IMR-90 (cell line): Measurements from ENCODE around the gene INTS14. TPM values are rescaled to one million over a fixed set of nuclear protein-coding genes. Genes with fewer than 3 reads are reported as not detected.
"Not testable (repeated sequence)": the region's sequence is repeated elsewhere in the genome, so short reads cannot be mapped to it uniquely, and the experiment has no call there.

Experiments
- ATAC-seq: fragments of 200-7000 bp; cut with Tn5 transposase; 2 replicates; pipeline ENCODE4 v1.9.1; 2020; ENCODE audit warnings: low read depth, mild to moderate bottlenecking, moderate library complexity
- BruUV-seq: library from RNA; stranded (reverse); fragments of 400-500 nt; replicated peaks from 2 replicates; lab custom pipeline; 2021; lab: Mats Ljungman, UMichigan
- CTCF ChIA-PET: fragments of 300-600 bp; formaldehyde crosslinking; extraction: SDS; loops from one replicate; lab custom pipeline; 2021; ENCODE audit warnings: antibody characterized with exemption; lab: Yijun Ruan, JAX
- POLR2A ChIA-PET: fragments of 300-600 bp; sonication (Branson Sonifier 250); formaldehyde crosslinking; loops from one replicate; lab custom pipeline; 2022; ENCODE audit warnings: antibody characterized with exemption; ENCODE audit not compliant: unreplicated experiment; lab: Charles Lee
- DNase-seq: peaks from one replicate; pipeline ENCODE4 v3.0.0; 2013
- H2AFZ ChIP-seq: replicated peaks from 2 replicates; pipeline ENCODE3; 2013; ENCODE audit warnings: low read length, mild to moderate bottlenecking; ENCODE audit not compliant: poor library complexity
- H2AK5ac ChIP-seq: 2 replicates; pipeline ENCODE4 v1.6.1; 2013; ENCODE audit warnings: low read depth, low read length, inconsistent platforms
- H2AK9ac ChIP-seq: replicated peaks from 2 replicates; pipeline ENCODE3; 2013; ENCODE audit warnings: mild to moderate bottlenecking, low read depth, low read length, moderate library complexity; ENCODE audit not compliant: poor library complexity
- H2BK120ac ChIP-seq: 2 replicates; pipeline ENCODE4 v1.6.1; 2013; ENCODE audit warnings: low read depth, low read length, inconsistent platforms
- H2BK15ac ChIP-seq: 3 replicates; pipeline ENCODE4 v1.6.1; 2013; ENCODE audit warnings: low read depth, low read length, inconsistent platforms
- H2BK20ac ChIP-seq: 2 replicates; pipeline ENCODE4 v1.6.1; 2013; ENCODE audit warnings: low read depth, mild to moderate bottlenecking, inconsistent platforms, low read length, moderate library complexity
- H2BK5ac ChIP-seq: 2 replicates; pipeline ENCODE4 v1.6.1; 2013; ENCODE audit warnings: mild to moderate bottlenecking, low read depth, low read length, inconsistent platforms; ENCODE audit not compliant: poor library complexity, severe bottlenecking
- H3K14ac ChIP-seq: replicated peaks from 2 replicates; pipeline ENCODE4 v1.6.1; 2013; ENCODE audit warnings: low read depth, low read length, inconsistent platforms
- H3K18ac ChIP-seq: 2 replicates; pipeline ENCODE4 v1.6.1; 2013; ENCODE audit warnings: low read depth, low read length, control low read depth
- H3K23ac ChIP-seq: 2 replicates; pipeline ENCODE4 v1.6.1; 2013; ENCODE audit warnings: low read depth, low read length, inconsistent platforms
- H3K27ac ChIP-seq: 2 replicates; pipeline ENCODE4 v1.5.1; 2013; ENCODE audit warnings: mild to moderate bottlenecking, control low read depth, low read length; ENCODE audit not compliant: insufficient read depth
- H3K27me3 ChIP-seq: 2 replicates; pipeline ENCODE4 v1.6.1; 2013; ENCODE audit warnings: low read length; ENCODE audit not compliant: control insufficient read depth, insufficient read depth
- H3K36me3 ChIP-seq: 2 replicates; pipeline ENCODE4 v1.6.1; 2013; ENCODE audit warnings: low read length, mixed read lengths; ENCODE audit not compliant: control insufficient read depth, insufficient read depth
- H3K4ac ChIP-seq: 2 replicates; pipeline ENCODE4 v1.6.1; 2013; ENCODE audit warnings: low read depth, low read length, inconsistent platforms
- H3K4me1 ChIP-seq: 2 replicates; pipeline ENCODE4 v1.6.1; 2013; ENCODE audit warnings: low read length, mixed read lengths; ENCODE audit not compliant: control insufficient read depth, insufficient read depth
- H3K4me2 ChIP-seq: 2 replicates; pipeline ENCODE4 v1.6.1; 2013; ENCODE audit warnings: low read depth, mild to moderate bottlenecking, control low read depth, low read length, moderate library complexity
- H3K4me3 ChIP-seq: 2 replicates; pipeline ENCODE4 v1.5.1; 2013; ENCODE audit warnings: low read depth, mild to moderate bottlenecking, control low read depth, low read length, moderate library complexity; ENCODE audit not compliant: insufficient read depth
- H3K56ac ChIP-seq: 2 replicates; pipeline ENCODE4 v1.6.1; 2013; ENCODE audit warnings: low read length, inconsistent platforms; ENCODE audit not compliant: insufficient read depth; ENCODE audit errors: extremely low read depth
- H3K79me1 ChIP-seq, 2 experiments: 2 replicates each; pipeline ENCODE4 v1.6.1; 2013; ENCODE audit warnings: low read length in 2 of 2, inconsistent platforms in 1 of 2, low read depth in 1 of 2
- H3K9ac ChIP-seq: 2 replicates; pipeline ENCODE4 v1.6.1; 2013; ENCODE audit warnings: low read depth, low read length, control low read depth
- H3K9me1 ChIP-seq: 2 replicates; pipeline ENCODE4 v1.6.1; 2013; ENCODE audit warnings: low read length, inconsistent platforms; ENCODE audit not compliant: insufficient read depth
- H3K9me3 ChIP-seq: 2 replicates; pipeline ENCODE4 v1.6.1; 2013; ENCODE audit warnings: low read length; ENCODE audit not compliant: control insufficient read depth, insufficient read depth
- H4K20me1 ChIP-seq: 2 replicates; pipeline ENCODE4 v1.6.1; 2013; ENCODE audit warnings: low read length, inconsistent platforms; ENCODE audit not compliant: insufficient read depth
- H4K5ac ChIP-seq: 2 replicates; pipeline ENCODE4 v1.6.1; 2013; ENCODE audit warnings: mild to moderate bottlenecking, low read depth, low read length, control low read depth
- H4K8ac ChIP-seq, 2 experiments: 2 replicates each; pipeline ENCODE4 v1.6.1; 2013; ENCODE audit warnings: low read depth in 2 of 2, low read length in 2 of 2, control low read depth in 1 of 2, inconsistent platforms in 1 of 2
- H4K91ac ChIP-seq: 2 replicates; pipeline ENCODE4 v1.6.1; 2013; ENCODE audit warnings: low read depth, low read length, inconsistent platforms; ENCODE audit not compliant: insufficient read depth
- CEBPB ChIP-seq: IDR thresholded peaks from 2 replicates; pipeline ENCODE4 v1.6.1; 2012; ENCODE audit warnings: low read depth, low read length, improper control_type of control experiment
- MAFK ChIP-seq: IDR thresholded peaks from 2 replicates; pipeline ENCODE4 v1.6.1; 2012; ENCODE audit warnings: low read depth, low read length, improper control_type of control experiment
- WGBS, 2 experiments: methylation state at CpG; one replicate each; pipeline versions ENCODE4 v1.1.5 to v1.1.7; 2013; ENCODE audit warnings: missing lambda C conversion rate in 2 of 2; ENCODE audit not compliant: insufficient read length in 1 of 2; ENCODE audit errors: extremely low coverage in 2 of 2; 5-methylcytosine and 5-hydroxymethylcytosine counted together
- dilution Hi-C: fragments of 300-500 bp; cut with HindIII; formaldehyde crosslinking; loops from one replicate; pipeline ENCODE4 v1.14.3; 2018; ENCODE audit warnings: low sequenced_read_pairs; ENCODE audit not compliant: unreplicated experiment
- in situ Hi-C: fragments of 300-500 bp; cut with MboI; formaldehyde crosslinking; loops from 3 replicates; pipeline ENCODE4 v1.14.3; 2019; ENCODE audit warnings: low sequenced_read_pairs, inconsistent platforms, mixed read lengths
- intact Hi-C: fragments of 100-400 bp; cut with micrococcal nuclease; formaldehyde crosslinking; loops from 2 replicates; pipeline ENCODE4 v1.10.0; 2022
- polyA plus RNA-seq, 3 experiments: library from polyadenylated mRNA; depleted of rRNA; stranded (reverse); fragments of >200 nt; gene quantifications; 2 replicates each; pipeline ENCODE4 v1.2.3, GENCODE V29; 2012; ENCODE audit warnings: low replicate concordance in 1 of 3
- total RNA-seq: library from RNA; depleted of rRNA; stranded (reverse); fragments of >200 nt; gene quantifications from 2 replicates; pipeline ENCODE4 v1.2.3, GENCODE V29; 2012
- TF ChIP-seq, protein P1 (sequence below): fragments of 150-350 bp; IDR thresholded peaks from 2 replicates; pipeline ENCODE4 v1.6.1; 2017; ENCODE audit warnings: mild to moderate bottlenecking, antibody characterized with exemption, low read length, low read depth

The INTS14 gene
- total and polyA plus RNA-seq, 2 of the 4 experiments (the other 2 are of a cell fraction), result 22.9 to 39.5 TPM

DNA sequence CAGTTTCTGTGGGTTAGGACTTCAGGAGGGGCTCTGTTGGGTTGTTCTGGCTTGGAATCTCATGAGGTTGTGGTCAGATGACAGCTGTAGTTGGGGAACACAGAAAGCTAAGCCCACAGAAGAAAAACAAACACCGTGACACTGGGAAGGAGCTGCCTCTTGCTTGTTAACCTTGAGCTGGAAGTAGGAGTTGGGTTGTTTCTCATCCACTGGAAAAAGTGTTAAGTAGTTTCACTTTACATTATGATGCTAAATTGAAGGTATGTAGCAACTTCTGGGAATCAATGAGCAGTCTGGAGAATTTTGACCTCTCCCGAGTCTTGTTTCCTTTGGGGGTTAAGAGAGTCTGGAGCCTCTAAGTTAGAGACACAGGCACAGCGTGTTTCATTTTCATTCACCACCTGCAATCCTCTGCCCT lies 60.2 kb downstream of the INTS14 start:
- H2AK9ac ChIP-seq, result no peak overlapping the region
- DNase-seq (peak; percentile 80), ATAC-seq (peak; percentile 88)
- H2BK5ac ChIP-seq, result no peak overlapping the region
- peaks cover 32% of the 10 kb centered on the region for H4K20me1 ChIP-seq
- no peak overlapping the region for H3K27ac ChIP-seq
- no peak overlapping the region for H2BK20ac ChIP-seq
- no peak overlapping the region for H4K5ac ChIP-seq
- peaks cover 8% of the 10 kb centered on the region; the same call in 1 of the 2 replicates for H3K9me1 ChIP-seq
- intact Hi-C loops, result no loop called here
- dilution Hi-C loops, result no loop called here
- H3K27me3 ChIP-seq, result no peaks in the 10 kb centered on the region
- no peak overlapping the region for H2AK5ac ChIP-seq
- WGBS, 2 experiments, result no CpG with 5 or more reads among the region's 3 CpGs
- H3K79me1 ChIP-seq, result peaks cover 44 to 72% of the 10 kb centered on the region in 2 experiments
- no peaks in the 10 kb centered on the region for H3K9me3 ChIP-seq
- 0 out of 2 replicates have a peak overlapping the region, but pooled peaks have one; percentile 8 for H3K23ac ChIP-seq
- H2BK120ac ChIP-seq, result no peak overlapping the region
- H4K91ac ChIP-seq, result no peak overlapping the region
- in situ Hi-C loops, result no loop called here
- H3K56ac ChIP-seq, result no peak overlapping the region
- H4K8ac ChIP-seq, result no peak overlapping the region
- H3K4me2 ChIP-seq, result peak overlapping the region; percentile 43
- no peak overlapping the region for H3K4me3 ChIP-seq
- POLR2A ChIA-PET, result no interaction called here
- H3K4ac ChIP-seq, result no peak overlapping the region
- no peak overlapping the region for H2BK15ac ChIP-seq
- peaks cover under 1% of the 10 kb centered on the region for H3K36me3 ChIP-seq
- H2AFZ ChIP-seq, result no peak overlapping the region
- TF ChIP-seq, protein P1, sequence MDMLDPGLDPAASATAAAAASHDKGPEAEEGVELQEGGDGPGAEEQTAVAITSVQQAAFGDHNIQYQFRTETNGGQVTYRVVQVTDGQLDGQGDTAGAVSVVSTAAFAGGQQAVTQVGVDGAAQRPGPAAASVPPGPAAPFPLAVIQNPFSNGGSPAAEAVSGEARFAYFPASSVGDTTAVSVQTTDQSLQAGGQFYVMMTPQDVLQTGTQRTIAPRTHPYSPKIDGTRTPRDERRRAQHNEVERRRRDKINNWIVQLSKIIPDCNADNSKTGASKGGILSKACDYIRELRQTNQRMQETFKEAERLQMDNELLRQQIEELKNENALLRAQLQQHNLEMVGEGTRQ, result no peak
- TF ChIP-seq CEBPB (peak; percentile 45), MAFK (no peak)
- H3K4me1 ChIP-seq, result peaks cover 5% of the 10 kb centered on the region; the same call in 1 of the 2 replicates
- BruUV-seq, result no TSS peak
- no peak overlapping the region for H3K9ac ChIP-seq
- H3K14ac ChIP-seq, result no peak overlapping the region
- H3K18ac ChIP-seq, result no peak overlapping the region
- CTCF ChIA-PET, result interaction anchor here (1.6 kb wide), 1 partner anchor 11 kb away, joined by 4 read pairs; no protein-coding TSS in a partner anchor

DNA sequence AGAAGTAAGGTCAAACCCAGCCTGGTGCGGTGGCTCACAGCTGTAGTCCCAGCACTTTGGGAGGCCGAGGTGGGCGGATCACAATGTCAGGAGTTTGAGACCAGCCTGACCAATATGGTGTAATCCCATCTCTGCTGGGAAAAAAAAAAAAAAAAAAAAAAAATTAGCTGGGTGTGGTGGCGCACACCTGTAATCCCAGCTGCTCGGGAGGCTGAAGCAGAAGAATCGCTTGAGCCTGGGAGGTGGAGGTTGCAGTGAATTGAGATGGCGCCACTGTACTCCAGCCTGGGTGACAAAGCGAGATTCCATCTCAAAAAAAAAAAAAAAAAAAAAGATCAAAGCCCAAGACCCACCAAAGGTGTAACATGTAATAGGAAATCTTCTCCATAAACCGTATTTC lies 61.6 kb downstream of the INTS14 start:
- H3K4me1 ChIP-seq, H4K91ac ChIP-seq, H4K8ac ChIP-seq, H2AK5ac ChIP-seq, in situ Hi-C loops, CTCF ChIA-PET, H3K27ac ChIP-seq, H3K9ac ChIP-seq, H3K27me3 ChIP-seq, H3K4me3 ChIP-seq, H2BK15ac ChIP-seq, H3K14ac ChIP-seq, H4K5ac ChIP-seq, BruUV-seq, ATAC-seq, H2BK5ac ChIP-seq, H3K9me3 ChIP-seq, H2BK20ac ChIP-seq, dilution Hi-C loops, POLR2A ChIA-PET, H3K23ac ChIP-seq, intact Hi-C loops, H3K56ac ChIP-seq, H3K36me3 ChIP-seq, H3K4me2 ChIP-seq, H2AFZ ChIP-seq, H3K18ac ChIP-seq, H3K9me1 ChIP-seq, DNase-seq, H2BK120ac ChIP-seq, H3K4ac ChIP-seq, H2AK9ac ChIP-seq: not testable (repeated sequence)
- Histone ChIP-seq H4K20me1 (peaks cover 37% of the 10 kb centered on the region), H3K79me1 (peaks cover 37 to 68% of the 10 kb centered on the region in 2 experiments)
- 100% methylated on average over 3 of the region's 9 CpGs; no CpG with 5 or more reads in 1 of the 2 experiments for WGBS, 2 experiments
